A673 (cell line): ENCODE data around the gene FMO2.
A peak's percentile ranks its signal among the peaks of the same experiment; 100 is the strongest.

Experiments
- CTCF ChIP-seq: fragments of 300-800, 200-600 bp; sonication (generic); conservative IDR thresholded peaks from 2 replicates; pipeline ENCODE4 v1.5.1; 2017; ENCODE audit warnings: low read depth, mild to moderate bottlenecking, antibody characterized with exemption, low read length, moderate library complexity, mixed read lengths
- EZH2 ChIP-seq: fragments of 200-600 bp; sonication (generic); IDR thresholded peaks from 2 replicates; pipeline ENCODE4 v1.6.1; 2017; ENCODE audit warnings: borderline replicate concordance, low read depth, mild to moderate bottlenecking, mixed read lengths, antibody characterized with exemption, low read length; ENCODE audit not compliant: poor library complexity, severe bottlenecking

GRCh38 chr1:171188388-171189266 lies 3.5 kb downstream of the FMO2 start:
- TF ChIP-seq CTCF: peak; percentile 97
- no peak for TF ChIP-seq EZH2
